Measurements from ENCODE around the gene ERVFRD-1. TPM values are rescaled to one million over a fixed set of nuclear protein-coding genes. Genes with fewer than 3 reads are reported as not detected.

Gene ERVFRD-1, protein sequence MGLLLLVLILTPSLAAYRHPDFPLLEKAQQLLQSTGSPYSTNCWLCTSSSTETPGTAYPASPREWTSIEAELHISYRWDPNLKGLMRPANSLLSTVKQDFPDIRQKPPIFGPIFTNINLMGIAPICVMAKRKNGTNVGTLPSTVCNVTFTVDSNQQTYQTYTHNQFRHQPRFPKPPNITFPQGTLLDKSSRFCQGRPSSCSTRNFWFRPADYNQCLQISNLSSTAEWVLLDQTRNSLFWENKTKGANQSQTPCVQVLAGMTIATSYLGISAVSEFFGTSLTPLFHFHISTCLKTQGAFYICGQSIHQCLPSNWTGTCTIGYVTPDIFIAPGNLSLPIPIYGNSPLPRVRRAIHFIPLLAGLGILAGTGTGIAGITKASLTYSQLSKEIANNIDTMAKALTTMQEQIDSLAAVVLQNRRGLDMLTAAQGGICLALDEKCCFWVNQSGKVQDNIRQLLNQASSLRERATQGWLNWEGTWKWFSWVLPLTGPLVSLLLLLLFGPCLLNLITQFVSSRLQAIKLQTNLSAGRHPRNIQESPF
- not detected for polyA plus RNA-seq (2013, experiment 1 of 4)
- not detected for polyA plus RNA-seq (2013, experiment 2 of 4)
- not detected for polyA plus RNA-seq (2013, experiment 3 of 4)
- not detected for polyA plus RNA-seq (2013, experiment 4 of 4)

DNA sequence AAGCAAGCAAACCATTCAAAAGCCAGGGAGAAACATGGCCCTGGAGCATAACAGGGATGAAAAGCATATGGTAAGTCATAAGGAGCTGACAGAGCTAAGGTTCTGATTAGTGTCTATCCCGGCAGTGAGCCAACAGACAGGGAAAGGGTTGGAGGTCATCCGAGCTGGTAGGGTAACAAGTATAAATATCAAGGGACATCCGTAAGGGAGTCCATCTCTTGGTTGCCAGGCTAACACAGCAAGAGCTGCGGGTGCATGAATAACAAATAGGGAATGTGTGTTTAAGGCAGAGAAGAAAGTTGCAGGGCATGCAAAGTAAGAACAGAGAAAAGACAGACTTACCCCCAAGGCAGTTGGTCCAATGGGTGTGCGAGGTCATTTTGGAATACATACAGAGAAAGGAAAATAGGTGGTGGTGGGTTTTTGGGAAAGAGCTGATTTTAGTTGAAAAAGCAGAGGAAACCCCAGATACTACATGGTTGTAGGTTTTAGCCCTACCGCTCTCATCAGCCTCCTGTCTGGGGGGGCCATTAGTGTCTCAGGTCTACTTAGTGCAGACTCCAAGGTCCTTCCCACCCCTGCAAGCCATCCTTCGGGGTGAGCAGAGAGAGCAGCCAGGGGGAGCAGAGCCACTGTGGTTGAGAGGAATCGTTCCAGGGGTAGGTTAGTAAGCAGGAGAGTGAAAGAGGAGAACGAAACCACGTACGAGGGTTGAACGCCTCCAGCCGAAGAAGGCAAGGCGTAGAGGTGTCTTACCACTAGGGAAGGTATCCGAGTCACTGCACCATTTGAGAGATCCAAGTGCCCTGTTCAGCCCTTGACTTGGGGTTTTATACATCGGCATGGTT, at the start of gene ERVFRD-1:
Gene ERVFRD-1 (minus strand): TSS at position 805 of the 848 bp plus-strand sequence. CDS start 6,415 bp downstream, outside the sequence.
- H3K4me1 ChIP-seq (ENCODE audit: control insufficient read depth, insufficient read depth, low read length), result no peaks in the 10 kb centered on the region
- no peaks in the 10 kb centered on the region for H3K36me3 ChIP-seq (ENCODE audit: control insufficient read depth, insufficient read depth, low read length)
- no peak within 1 kb of the TSS for H3K4me3 ChIP-seq (ENCODE audit: insufficient read depth, low read depth, low read length)
- H3K9me3 ChIP-seq (ENCODE audit: control insufficient read depth, low read length), result no peaks in the 10 kb centered on the region
- H3K27me3 ChIP-seq (ENCODE audit: control insufficient read depth, insufficient read depth, low read length, poor library complexity, severe bottlenecking), result no peaks in the 10 kb centered on the region
- 92 to 94% methylated on average over 16 of the region's 16 CpGs for WGBS, 2 experiments
- H3K27ac ChIP-seq (ENCODE audit: insufficient read depth, low read depth, low read length, poor library complexity, severe bottlenecking), result no peak within 1 kb of the TSS

DNA sequence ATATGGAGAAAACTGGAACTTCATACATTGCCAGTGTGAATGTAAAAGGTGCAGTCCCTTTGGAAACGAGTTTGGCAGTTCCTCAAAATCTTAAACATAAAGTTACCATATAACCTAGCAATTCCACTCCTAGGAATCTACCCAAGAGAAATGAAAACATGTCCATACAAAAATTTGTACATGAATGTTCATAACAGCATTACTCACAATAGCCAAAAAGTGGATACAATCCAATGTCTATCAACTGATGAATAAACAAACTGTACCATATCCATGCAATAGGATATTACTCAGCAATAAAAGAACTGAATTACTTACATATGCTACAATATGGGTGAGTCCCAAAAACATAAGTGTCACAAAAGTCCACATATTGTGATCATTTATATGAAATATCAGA, 48.7 kb upstream of the ERVFRD-1 start:
- no peaks in the 10 kb centered on the region for H3K4me1 ChIP-seq (ENCODE audit: control insufficient read depth, insufficient read depth, low read length)
- H3K27me3 ChIP-seq (ENCODE audit: control insufficient read depth, insufficient read depth, low read length, poor library complexity, severe bottlenecking), result no peaks in the 10 kb centered on the region
- no peaks in the 10 kb centered on the region for H3K36me3 ChIP-seq (ENCODE audit: control insufficient read depth, insufficient read depth, low read length)
- no peak overlapping the region for H3K4me3 ChIP-seq (ENCODE audit: insufficient read depth, low read depth, low read length)
- WGBS, 2 experiments, result 86 to 89% methylated on average over 1 of the region's 1 CpG
- no peaks in the 10 kb centered on the region for H3K9me3 ChIP-seq (ENCODE audit: control insufficient read depth, low read length)
- no peak overlapping the region for H3K27ac ChIP-seq (ENCODE audit: insufficient read depth, low read depth, low read length, poor library complexity, severe bottlenecking)

GRCh38 chr6:11155589-11155988, 44.1 kb upstream of the ERVFRD-1 start:
- H3K36me3 ChIP-seq (ENCODE audit: control insufficient read depth, insufficient read depth, low read length), result no peaks in the 10 kb centered on the region
- no peak overlapping the region for H3K27ac ChIP-seq (ENCODE audit: insufficient read depth, low read depth, low read length, poor library complexity, severe bottlenecking)
- no peaks in the 10 kb centered on the region for H3K4me1 ChIP-seq (ENCODE audit: control insufficient read depth, insufficient read depth, low read length)

GRCh38 chr6:11153447-11153846, 41.9 kb upstream of the ERVFRD-1 start:
- Histone ChIP-seq H3K4me3 (ENCODE audit: insufficient read depth, low read depth, low read length) (no peak overlapping the region), H3K36me3 (ENCODE audit: control insufficient read depth, insufficient read depth, low read length) (no peaks in the 10 kb centered on the region), H3K27me3 (ENCODE audit: control insufficient read depth, insufficient read depth, low read length, poor library complexity, severe bottlenecking) (no peaks in the 10 kb centered on the region), H3K27ac (ENCODE audit: insufficient read depth, low read depth, low read length, poor library complexity, severe bottlenecking) (no peak overlapping the region), H3K9me3 (ENCODE audit: control insufficient read depth, low read length) (no peaks in the 10 kb centered on the region), H3K4me1 (ENCODE audit: control insufficient read depth, insufficient read depth, low read length) (no peaks in the 10 kb centered on the region)
- WGBS, 2 experiments, result 96% methylated on average over 6 of the region's 6 CpGs

More at GRCh38 chr6:11155589-11155988, 44.1 kb upstream of the ERVFRD-1 start:
- no peaks in the 10 kb centered on the region for H3K27me3 ChIP-seq (ENCODE audit: control insufficient read depth, insufficient read depth, low read length, poor library complexity, severe bottlenecking)
- no peaks in the 10 kb centered on the region for H3K9me3 ChIP-seq (ENCODE audit: control insufficient read depth, low read length)
- no peak overlapping the region for H3K4me3 ChIP-seq (ENCODE audit: insufficient read depth, low read depth, low read length)

- no peaks in the 10 kb centered on the region for H3K27me3 ChIP-seq (ENCODE audit: control insufficient read depth, insufficient read depth, low read length, poor library complexity, severe bottlenecking)
- H3K9me3 ChIP-seq (ENCODE audit: control insufficient read depth, low read length), result no peaks in the 10 kb centered on the region
- H3K27ac ChIP-seq (ENCODE audit: insufficient read depth, low read depth, low read length, poor library complexity, severe bottlenecking), result no peak overlapping the region
- H3K4me1 ChIP-seq (ENCODE audit: control insufficient read depth, insufficient read depth, low read length), result no peaks in the 10 kb centered on the region
- no peaks in the 10 kb centered on the region for H3K36me3 ChIP-seq (ENCODE audit: control insufficient read depth, insufficient read depth, low read length)
- H3K4me3 ChIP-seq (ENCODE audit: insufficient read depth, low read depth, low read length), result no peak overlapping the region
Observed at GRCh38 chr6:11152581-11152980, 41.1 kb upstream of the ERVFRD-1 start.

DNA sequence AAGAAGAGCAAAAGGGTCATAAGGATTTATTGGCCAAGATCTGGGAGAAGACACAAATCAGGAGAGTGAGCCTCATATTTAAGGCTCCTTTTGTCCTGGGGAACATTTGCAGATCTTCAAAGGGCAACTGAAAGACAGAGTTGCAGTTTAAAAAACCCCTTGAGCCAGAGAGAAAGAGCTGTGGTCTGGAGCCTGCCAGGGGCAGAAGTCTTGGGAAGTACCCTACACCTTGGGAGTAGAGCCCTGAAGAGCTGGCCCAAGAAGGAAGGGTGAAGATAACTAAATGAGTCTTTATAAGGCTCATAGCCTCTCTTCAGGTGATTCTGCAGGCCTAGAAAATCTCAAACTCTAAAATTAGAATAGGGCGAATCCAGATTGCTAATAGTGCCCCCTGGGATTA, 40.0 kb upstream of the ERVFRD-1 start:
- no peaks in the 10 kb centered on the region for H3K4me1 ChIP-seq (ENCODE audit: control insufficient read depth, insufficient read depth, low read length)
- WGBS, 2 experiments, result 85 to 98% methylated on average over 1 of the region's 1 CpG
- H3K27ac ChIP-seq (ENCODE audit: insufficient read depth, low read depth, low read length, poor library complexity, severe bottlenecking), result no peak overlapping the region

DNA sequence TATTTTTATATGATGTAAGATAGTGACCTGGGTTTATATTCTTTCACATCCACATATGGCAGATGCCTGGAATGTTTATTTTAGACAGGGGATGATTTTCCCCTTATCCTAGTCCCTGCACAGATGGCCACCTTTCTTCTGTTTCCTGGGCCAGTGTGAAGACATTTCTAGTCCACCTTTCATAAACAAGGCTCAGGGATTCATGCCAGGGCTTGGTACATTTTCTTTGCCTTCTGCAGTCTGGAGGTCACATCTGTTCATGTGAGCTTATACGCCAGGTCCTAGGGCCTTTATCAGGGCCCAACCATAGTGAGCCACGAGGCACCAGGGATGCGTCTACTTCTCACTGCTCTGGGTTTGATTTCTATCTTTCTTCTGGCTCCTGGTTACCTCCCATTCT, 38.0 kb upstream of the ERVFRD-1 start:
- no peaks in the 10 kb centered on the region for H3K4me1 ChIP-seq (ENCODE audit: control insufficient read depth, insufficient read depth, low read length)
- H3K27me3 ChIP-seq (ENCODE audit: control insufficient read depth, insufficient read depth, low read length, poor library complexity, severe bottlenecking), result no peaks in the 10 kb centered on the region
- no peak overlapping the region for H3K4me3 ChIP-seq (ENCODE audit: insufficient read depth, low read depth, low read length)
- H3K9me3 ChIP-seq (ENCODE audit: control insufficient read depth, low read length), result no peaks in the 10 kb centered on the region
- H3K36me3 ChIP-seq (ENCODE audit: control insufficient read depth, insufficient read depth, low read length), result no peaks in the 10 kb centered on the region
- no peak overlapping the region for H3K27ac ChIP-seq (ENCODE audit: insufficient read depth, low read depth, low read length, poor library complexity, severe bottlenecking)
- 96 to 97% methylated on average over 3 of the region's 3 CpGs for WGBS, 2 experiments

More for the DNA sequence above, 40.0 kb upstream of the ERVFRD-1 start:
- Histone ChIP-seq H3K4me3 (ENCODE audit: insufficient read depth, low read depth, low read length) (no peak overlapping the region), H3K9me3 (ENCODE audit: control insufficient read depth, low read length) (no peaks in the 10 kb centered on the region), H3K27me3 (ENCODE audit: control insufficient read depth, insufficient read depth, low read length, poor library complexity, severe bottlenecking) (no peaks in the 10 kb centered on the region), H3K36me3 (ENCODE audit: control insufficient read depth, insufficient read depth, low read length) (no peaks in the 10 kb centered on the region)

- Histone ChIP-seq H3K9me3 (ENCODE audit: control insufficient read depth, low read length) (no peaks in the 10 kb centered on the region), H3K4me3 (ENCODE audit: insufficient read depth, low read depth, low read length) (no peak overlapping the region), H3K36me3 (ENCODE audit: control insufficient read depth, insufficient read depth, low read length) (no peaks in the 10 kb centered on the region), H3K27ac (ENCODE audit: insufficient read depth, low read depth, low read length, poor library complexity, severe bottlenecking) (no peak overlapping the region), H3K27me3 (ENCODE audit: control insufficient read depth, insufficient read depth, low read length, poor library complexity, severe bottlenecking) (no peaks in the 10 kb centered on the region), H3K4me1 (ENCODE audit: control insufficient read depth, insufficient read depth, low read length) (no peaks in the 10 kb centered on the region)
- whole genome bisulfite sequencing, 2 experiments, result 87 to 90% methylated on average over 4 of the region's 4 CpGs
Observed at GRCh38 chr6:11146117-11146826, 34.7 kb upstream of the ERVFRD-1 start.

- no peak overlapping the region for H3K27ac ChIP-seq (ENCODE audit: insufficient read depth, low read depth, low read length, poor library complexity, severe bottlenecking)
- H3K4me3 ChIP-seq (ENCODE audit: insufficient read depth, low read depth, low read length), result no peak overlapping the region
- H3K4me1 ChIP-seq (ENCODE audit: control insufficient read depth, insufficient read depth, low read length), result no peaks in the 10 kb centered on the region
- WGBS, 2 experiments, result 32 to 34% methylated on average over 6 of the region's 6 CpGs
- H3K36me3 ChIP-seq (ENCODE audit: control insufficient read depth, insufficient read depth, low read length), result no peaks in the 10 kb centered on the region
- H3K9me3 ChIP-seq (ENCODE audit: control insufficient read depth, low read length), result no peaks in the 10 kb centered on the region
- no peaks in the 10 kb centered on the region for H3K27me3 ChIP-seq (ENCODE audit: control insufficient read depth, insufficient read depth, low read length, poor library complexity, severe bottlenecking)
Observed at GRCh38 chr6:11144393-11144851, 32.9 kb upstream of the ERVFRD-1 start.
